Activated T-cell treated with anti-CD3 and anti-CD28 coated beads, Interleukin-2, amount 50 U/mL, for 24 hours (primary cell): ENCODE data around the gene GRID2.
"Not testable (repeated sequence)": the region's sequence is repeated elsewhere in the genome, so short reads cannot be mapped to it uniquely, and the experiment has no call there.

Experiments
- DNase-seq: peaks from one replicate; pipeline ENCODE4 v3.0.0-alpha.2; 2020
- H3K27ac Mint-ChIP-seq: 2 replicates; pipeline ENCODE4 v1.8.0; 2020; ENCODE audit warnings: mild to moderate bottlenecking, mixed read lengths
- H3K27me3 Mint-ChIP-seq: 2 replicates; pipeline ENCODE4 v1.8.0; 2020; ENCODE audit warnings: mixed read lengths
- H3K36me3 Mint-ChIP-seq: 2 replicates; pipeline ENCODE4 v1.8.0; 2020; ENCODE audit warnings: low read depth, mixed read lengths
- H3K4me1 Mint-ChIP-seq: 2 replicates; pipeline ENCODE4 v1.8.0; 2020; ENCODE audit warnings: low read depth, mixed read lengths
- H3K4me3 Mint-ChIP-seq: 2 replicates; pipeline ENCODE4 v1.8.0; 2020; ENCODE audit warnings: mild to moderate bottlenecking, moderate library complexity, mixed read lengths
- H3K9me3 Mint-ChIP-seq: 2 replicates; pipeline ENCODE4 v1.8.0; 2020; ENCODE audit warnings: mixed read lengths

Gene GRID2

DNA sequence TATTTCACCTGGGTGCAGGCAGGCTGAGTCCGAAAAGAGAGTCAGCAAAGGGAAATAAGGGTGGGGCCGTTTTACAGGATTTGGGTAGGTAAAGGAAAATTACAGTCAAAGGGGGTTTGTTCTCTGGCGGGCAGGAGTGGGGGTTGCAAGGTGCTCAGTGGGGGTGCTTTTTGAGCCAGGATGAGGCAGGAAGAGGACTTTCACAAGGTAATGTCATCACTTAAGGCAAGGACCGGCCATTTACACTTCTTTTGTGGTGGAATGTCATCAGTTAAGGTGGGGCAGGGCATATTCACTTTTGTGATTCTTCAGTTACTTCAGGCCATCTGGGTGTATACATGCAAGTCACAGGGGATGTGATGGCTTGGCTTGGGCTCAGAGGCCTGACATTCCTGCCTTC, 32.2 kb upstream of the GRID2 start:
- H3K4me1 Mint-ChIP-seq, DNase-seq: not testable (repeated sequence)

GRCh38 chr4:92277057-92277881, 26.5 kb upstream of the GRID2 start:
- not testable (repeated sequence) for H3K9me3 Mint-ChIP-seq, H3K4me1 Mint-ChIP-seq, H3K36me3 Mint-ChIP-seq, H3K27ac Mint-ChIP-seq, DNase-seq, H3K27me3 Mint-ChIP-seq, H3K4me3 Mint-ChIP-seq

More for the DNA sequence above, 32.2 kb upstream of the GRID2 start:
- not testable (repeated sequence) for H3K27ac Mint-ChIP-seq, H3K4me3 Mint-ChIP-seq, H3K36me3 Mint-ChIP-seq, H3K9me3 Mint-ChIP-seq, H3K27me3 Mint-ChIP-seq

- Mint-ChIP-seq H3K4me3 (no peak overlapping the region), H3K27me3 (no peaks in the 10 kb centered on the region)
Measured at GRCh38 chr4:92279296-92279695, 24.5 kb upstream of the GRID2 start.

DNA sequence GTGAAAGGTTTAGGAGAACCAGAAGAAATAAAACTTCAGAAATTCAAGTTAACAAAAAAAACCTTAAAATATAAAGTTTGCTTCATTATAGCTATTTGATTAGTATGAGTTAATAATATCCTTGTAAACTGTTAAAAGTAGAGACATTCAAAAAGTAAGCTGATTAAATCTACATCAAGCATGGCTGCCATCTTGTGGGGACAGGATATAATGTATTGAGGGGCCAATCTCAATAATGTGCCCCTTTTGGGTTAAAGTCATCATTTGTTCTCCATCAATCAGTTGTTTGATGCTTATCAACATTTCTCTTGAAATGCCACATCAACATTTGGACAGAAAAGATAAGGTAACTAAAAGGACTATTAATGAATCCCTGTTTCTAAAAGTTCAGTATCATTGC, 4.6 kb upstream of the GRID2 start:
- H3K27ac Mint-ChIP-seq = no peak overlapping the region
- no peak overlapping the region for H3K4me3 Mint-ChIP-seq
- H3K36me3 Mint-ChIP-seq = no peaks in the 10 kb centered on the region

More at GRCh38 chr4:92279296-92279695, 24.5 kb upstream of the GRID2 start:
- no peak for DNase-seq
- no peak overlapping the region for H3K27ac Mint-ChIP-seq
- no peaks in the 10 kb centered on the region for H3K36me3 Mint-ChIP-seq
- peaks cover 1% of the 10 kb centered on the region for H3K9me3 Mint-ChIP-seq
- H3K4me1 Mint-ChIP-seq = no peaks in the 10 kb centered on the region

GRCh38 chr4:92304121-92304520, 355 bp downstream of the GRID2 start:
- DNase-seq = no peak
- Mint-ChIP-seq H3K4me3 (no peak overlapping the region), H3K27ac (no peak overlapping the region), H3K27me3 (peaks cover 48% of the 10 kb centered on the region), H3K4me1 (peaks cover 5% of the 10 kb centered on the region), H3K36me3 (no peaks in the 10 kb centered on the region), H3K9me3 (no peaks in the 10 kb centered on the region)

More for the DNA sequence above, 4.6 kb upstream of the GRID2 start:
- Mint-ChIP-seq H3K27me3 (peaks cover 17% of the 10 kb centered on the region), H3K9me3 (no peaks in the 10 kb centered on the region), H3K4me1 (no peaks in the 10 kb centered on the region)
- no peak for DNase-seq

GRCh38 chr4:92304606-92305005, 840 bp downstream of the GRID2 start:
- H3K27ac Mint-ChIP-seq = no peak overlapping the region
- H3K27me3 Mint-ChIP-seq = peaks cover 48% of the 10 kb centered on the region
- H3K4me3 Mint-ChIP-seq = no peak overlapping the region
- peaks cover 5% of the 10 kb centered on the region for H3K4me1 Mint-ChIP-seq
- H3K9me3 Mint-ChIP-seq = no peaks in the 10 kb centered on the region
- H3K36me3 Mint-ChIP-seq = no peaks in the 10 kb centered on the region
- DNase-seq = no peak

GRCh38 chr4:92305148-92305877, 1.5 kb downstream of the GRID2 start:
- Mint-ChIP-seq H3K36me3 (no peaks in the 10 kb centered on the region), H3K27ac (no peak overlapping the region), H3K9me3 (no peaks in the 10 kb centered on the region), H3K4me3 (no peak overlapping the region), H3K27me3 (peaks cover 48% of the 10 kb centered on the region), H3K4me1 (peaks cover 5% of the 10 kb centered on the region)
- DNase-seq = no peak

GRCh38 chr4:92305878-92306520, 2.2 kb downstream of the GRID2 start:
- DNase-seq = no peak
- Mint-ChIP-seq H3K27me3 (peaks cover 48% of the 10 kb centered on the region), H3K27ac (no peak overlapping the region), H3K4me3 (no peak overlapping the region), H3K9me3 (no peaks in the 10 kb centered on the region), H3K36me3 (no peaks in the 10 kb centered on the region), H3K4me1 (peaks cover 5% of the 10 kb centered on the region)

DNA sequence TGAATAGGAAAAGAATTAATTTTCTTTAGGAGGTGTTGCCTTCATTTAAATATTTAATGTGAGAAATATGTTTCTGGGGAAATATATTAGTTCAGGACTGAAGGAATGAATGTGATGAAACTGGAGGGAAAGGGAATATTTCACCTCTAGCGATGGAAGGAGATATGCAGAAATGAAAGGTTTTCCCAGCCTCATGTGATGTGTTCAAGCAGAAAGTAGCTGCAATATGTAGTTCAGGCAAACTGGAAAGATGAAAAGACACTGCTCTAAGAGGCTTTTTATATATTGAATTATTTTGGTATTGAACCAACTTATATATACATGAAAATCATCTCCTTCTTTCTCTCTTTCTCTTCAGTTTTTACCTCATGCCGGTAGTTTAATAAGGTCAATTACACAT, 3.4 kb downstream of the GRID2 start:
- peaks cover 5% of the 10 kb centered on the region for H3K4me1 Mint-ChIP-seq
- H3K9me3 Mint-ChIP-seq = no peaks in the 10 kb centered on the region
- H3K27ac Mint-ChIP-seq = no peak overlapping the region
- H3K36me3 Mint-ChIP-seq = no peaks in the 10 kb centered on the region
- H3K4me3 Mint-ChIP-seq = no peak overlapping the region
- DNase-seq = no peak
- H3K27me3 Mint-ChIP-seq = peaks cover 43% of the 10 kb centered on the region

DNA sequence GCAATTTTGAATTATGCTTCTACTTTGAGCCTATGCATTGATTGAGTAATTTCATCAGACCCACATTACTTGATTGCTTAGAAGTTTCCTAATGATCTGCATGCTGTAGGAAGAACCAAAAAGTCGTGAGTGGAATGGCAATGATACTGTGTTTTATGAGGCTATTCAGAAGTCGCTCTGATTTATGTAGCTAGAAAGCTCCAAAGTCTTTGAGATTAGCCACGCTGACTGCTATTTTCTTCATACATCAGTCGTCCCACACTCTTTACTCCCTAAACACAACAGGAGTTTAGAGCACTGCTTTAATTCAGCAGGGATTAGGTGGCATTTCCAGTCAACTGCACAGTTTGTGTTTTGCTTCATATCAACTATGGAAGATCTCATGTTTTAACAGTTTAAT, 4.1 kb downstream of the GRID2 start:
- Mint-ChIP-seq H3K27me3 (peaks cover 37% of the 10 kb centered on the region), H3K9me3 (no peaks in the 10 kb centered on the region), H3K27ac (no peak overlapping the region), H3K36me3 (no peaks in the 10 kb centered on the region), H3K4me3 (no peak overlapping the region), H3K4me1 (peaks cover 5% of the 10 kb centered on the region)
- no peak for DNase-seq

DNA sequence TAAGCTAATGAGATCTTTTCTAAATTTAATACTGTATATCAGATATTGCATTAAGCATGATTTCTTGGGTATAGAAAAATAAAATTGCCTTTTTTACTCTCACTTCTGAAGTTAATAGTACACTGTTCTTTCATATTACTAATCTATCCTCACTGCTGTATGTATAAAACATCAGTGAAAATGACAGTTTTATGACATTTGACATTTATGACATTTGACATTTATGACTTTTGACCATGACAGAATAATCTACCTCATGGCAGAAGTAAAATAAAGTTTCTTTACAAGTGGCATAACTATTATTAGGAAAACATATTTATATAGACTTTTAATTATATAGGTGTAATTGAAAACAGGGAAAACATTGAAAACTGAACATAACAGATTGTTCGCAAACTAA, 13.3 kb downstream of the GRID2 start:
- DNase-seq = no peak
- Mint-ChIP-seq H3K36me3 (no peaks in the 10 kb centered on the region), H3K4me3 (no peak overlapping the region), H3K9me3 (peaks cover 2% of the 10 kb centered on the region), H3K4me1 (no peaks in the 10 kb centered on the region), H3K27me3 (no peaks in the 10 kb centered on the region), H3K27ac (no peak overlapping the region)

DNA sequence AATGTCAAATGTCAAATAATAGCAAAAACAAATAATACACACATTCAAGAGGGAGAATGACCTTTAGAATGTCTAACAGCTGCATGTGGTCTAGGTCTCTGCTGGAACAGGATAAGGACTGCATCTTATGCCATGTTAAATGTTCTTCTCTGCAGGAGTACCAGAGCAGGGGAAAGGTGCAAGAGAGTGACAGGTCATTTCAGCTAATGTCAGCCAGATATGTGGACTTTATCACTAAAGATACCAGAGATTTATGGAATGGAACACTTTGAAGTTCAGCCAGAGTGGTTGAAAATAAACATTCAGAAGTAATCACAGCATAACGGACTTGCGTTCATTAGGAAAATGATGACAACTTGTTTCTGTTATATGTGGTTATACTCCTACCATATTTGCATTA, 24.3 kb downstream of the GRID2 start:
- Mint-ChIP-seq H3K27ac (no peak overlapping the region), H3K4me1 (no peaks in the 10 kb centered on the region), H3K36me3 (no peaks in the 10 kb centered on the region), H3K9me3 (peaks cover 3% of the 10 kb centered on the region), H3K27me3 (no peaks in the 10 kb centered on the region), H3K4me3 (no peak overlapping the region)
- no peak for DNase-seq

- no peaks in the 10 kb centered on the region for H3K4me1 Mint-ChIP-seq
- peaks cover 5% of the 10 kb centered on the region for H3K9me3 Mint-ChIP-seq
- H3K4me3 Mint-ChIP-seq = no peak overlapping the region
- H3K27ac Mint-ChIP-seq = no peak overlapping the region
- H3K36me3 Mint-ChIP-seq = no peaks in the 10 kb centered on the region
- no peak for DNase-seq
- no peaks in the 10 kb centered on the region for H3K27me3 Mint-ChIP-seq
Measured at GRCh38 chr4:92333016-92333415, 29.2 kb downstream of the GRID2 start.

GRCh38 chr4:92334716-92335350, 31.1 kb downstream of the GRID2 start:
- peaks cover 5% of the 10 kb centered on the region for H3K9me3 Mint-ChIP-seq
- H3K4me1 Mint-ChIP-seq = no peaks in the 10 kb centered on the region
- no peak overlapping the region for H3K27ac Mint-ChIP-seq
- H3K36me3 Mint-ChIP-seq = no peaks in the 10 kb centered on the region
- H3K27me3 Mint-ChIP-seq = no peaks in the 10 kb centered on the region
- DNase-seq = no peak
- no peak overlapping the region for H3K4me3 Mint-ChIP-seq
